Activated CD4-positive, CD25-positive, alpha-beta regulatory T cell (primary cell): ENCODE data around the gene SELL.
"Not testable (repeated sequence)": the region's sequence is repeated elsewhere in the genome, so short reads cannot be mapped to it uniquely, and the experiment has no call there.

Experiments used
- DNase-seq, 4 experiments: peaks; one replicate each; lab custom pipeline; 2025; lab: John Stamatoyannopoulos, UW

SELL gene

GRCh38 chr1:169711469-169712308 lies at the start of gene SELL:
Gene SELL, minus strand, starts transcription at chr1:169711620. Its CDS starts 122 bp downstream, at chr1:169711498.
- peak; percentile 29 to 66 (median 57) for DNase-seq

GRCh38 chr1:169759038-169759437 lies 47.6 kb upstream of the SELL start:
- no peak for DNase-seq

- no peak for DNase-seq
Observed at GRCh38 chr1:169753549-169753948, 42.1 kb upstream of the SELL start.

- no peak for DNase-seq
Observed at GRCh38 chr1:169750041-169750440, 38.6 kb upstream of the SELL start.

- no peak for DNase-seq
Observed at GRCh38 chr1:169746550-169746949, 35.1 kb upstream of the SELL start.

GRCh38 chr1:169745015-169745861 lies 33.8 kb upstream of the SELL start:
- no peak for DNase-seq

- no peak for DNase-seq
Observed at GRCh38 chr1:169741666-169742394, 30.4 kb upstream of the SELL start.

GRCh38 chr1:169739980-169740379 lies 28.6 kb upstream of the SELL start:
- DNase-seq: no peak

- no peak for DNase-seq
Observed at GRCh38 chr1:169733924-169734323, 22.5 kb upstream of the SELL start, which contains the start of gene SELE. Gene SELE, minus strand, starts transcription at chr1:169734079. Its CDS starts 467 bp downstream, at chr1:169733612.

GRCh38 chr1:169731446-169731845 lies 20.0 kb upstream of the SELL start:
- no peak for DNase-seq

GRCh38 chr1:169729991-169730390 lies 18.6 kb upstream of the SELL start:
- DNase-seq: no peak

GRCh38 chr1:169727307-169727706 lies 15.9 kb upstream of the SELL start:
- DNase-seq: no peak

GRCh38 chr1:169726851-169727250 lies 15.4 kb upstream of the SELL start:
- DNase-seq: no peak

GRCh38 chr1:169725930-169726329 lies 14.5 kb upstream of the SELL start:
- DNase-seq: no peak

GRCh38 chr1:169724168-169724567 lies 12.7 kb upstream of the SELL start:
- DNase-seq: no peak

- DNase-seq: no peak
Observed at GRCh38 chr1:169723763-169724162, 12.3 kb upstream of the SELL start.

GRCh38 chr1:169722779-169723178 lies 11.4 kb upstream of the SELL start:
- no peak for DNase-seq

- DNase-seq: not testable (repeated sequence)
Observed at GRCh38 chr1:169715100-169715499, 3.7 kb upstream of the SELL start.

GRCh38 chr1:169713090-169713489 lies 1.7 kb upstream of the SELL start:
- not testable (repeated sequence) for DNase-seq

GRCh38 chr1:169712309-169712631 lies 850 bp upstream of the SELL start:
- no peak for DNase-seq

- no peak for DNase-seq
Observed at GRCh38 chr1:169708647-169709046, 2.8 kb downstream of the SELL start.

- DNase-seq: no peak
Observed at GRCh38 chr1:169707912-169708604, 3.4 kb downstream of the SELL start.
